GM10266 (cell line): Measurements from ENCODE around the gene ITIH2.

Experiments used
- DNase-seq: peaks from one replicate; pipeline ENCODE4 v3.0.0; 2012; ENCODE audit errors: extremely low spot score
- TF ChIP-seq, protein P1 (sequence below): IDR thresholded peaks from 2 replicates; pipeline ENCODE4 v1.5.1; 2012; ENCODE audit warnings: mild to moderate bottlenecking, low read depth; ENCODE audit not compliant: control insufficient read depth, insufficient read depth; ENCODE audit errors: missing control alignments

ITIH2 gene

DNA sequence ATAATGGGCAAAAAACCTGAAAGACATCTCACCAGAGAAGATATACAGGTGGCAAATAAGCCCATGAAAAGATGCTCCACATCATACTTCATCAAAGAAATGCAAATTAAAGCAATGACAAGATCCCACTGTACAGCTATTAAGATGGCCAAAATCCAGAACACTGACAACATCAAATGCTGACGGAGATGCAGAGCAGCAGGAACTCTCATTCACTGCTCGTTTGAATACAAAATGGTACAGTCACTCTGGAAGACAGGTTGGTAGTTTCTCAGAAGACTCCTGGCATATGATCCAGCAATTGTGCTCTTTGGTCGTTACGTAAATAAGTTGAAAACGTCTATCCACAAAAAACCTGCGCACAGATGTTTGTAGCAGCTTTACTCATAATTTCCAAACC is 49.1 kb downstream of the ITIH2 start:
- TF ChIP-seq, protein P1, sequence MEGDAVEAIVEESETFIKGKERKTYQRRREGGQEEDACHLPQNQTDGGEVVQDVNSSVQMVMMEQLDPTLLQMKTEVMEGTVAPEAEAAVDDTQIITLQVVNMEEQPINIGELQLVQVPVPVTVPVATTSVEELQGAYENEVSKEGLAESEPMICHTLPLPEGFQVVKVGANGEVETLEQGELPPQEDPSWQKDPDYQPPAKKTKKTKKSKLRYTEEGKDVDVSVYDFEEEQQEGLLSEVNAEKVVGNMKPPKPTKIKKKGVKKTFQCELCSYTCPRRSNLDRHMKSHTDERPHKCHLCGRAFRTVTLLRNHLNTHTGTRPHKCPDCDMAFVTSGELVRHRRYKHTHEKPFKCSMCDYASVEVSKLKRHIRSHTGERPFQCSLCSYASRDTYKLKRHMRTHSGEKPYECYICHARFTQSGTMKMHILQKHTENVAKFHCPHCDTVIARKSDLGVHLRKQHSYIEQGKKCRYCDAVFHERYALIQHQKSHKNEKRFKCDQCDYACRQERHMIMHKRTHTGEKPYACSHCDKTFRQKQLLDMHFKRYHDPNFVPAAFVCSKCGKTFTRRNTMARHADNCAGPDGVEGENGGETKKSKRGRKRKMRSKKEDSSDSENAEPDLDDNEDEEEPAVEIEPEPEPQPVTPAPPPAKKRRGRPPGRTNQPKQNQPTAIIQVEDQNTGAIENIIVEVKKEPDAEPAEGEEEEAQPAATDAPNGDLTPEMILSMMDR: no peak
- DNase-seq: no peak

GRCh38 chr10:7755103-7755502 is 52.0 kb downstream of the ITIH2 start:
- TF ChIP-seq, protein P1: no peak
- no peak for DNase-seq

DNA sequence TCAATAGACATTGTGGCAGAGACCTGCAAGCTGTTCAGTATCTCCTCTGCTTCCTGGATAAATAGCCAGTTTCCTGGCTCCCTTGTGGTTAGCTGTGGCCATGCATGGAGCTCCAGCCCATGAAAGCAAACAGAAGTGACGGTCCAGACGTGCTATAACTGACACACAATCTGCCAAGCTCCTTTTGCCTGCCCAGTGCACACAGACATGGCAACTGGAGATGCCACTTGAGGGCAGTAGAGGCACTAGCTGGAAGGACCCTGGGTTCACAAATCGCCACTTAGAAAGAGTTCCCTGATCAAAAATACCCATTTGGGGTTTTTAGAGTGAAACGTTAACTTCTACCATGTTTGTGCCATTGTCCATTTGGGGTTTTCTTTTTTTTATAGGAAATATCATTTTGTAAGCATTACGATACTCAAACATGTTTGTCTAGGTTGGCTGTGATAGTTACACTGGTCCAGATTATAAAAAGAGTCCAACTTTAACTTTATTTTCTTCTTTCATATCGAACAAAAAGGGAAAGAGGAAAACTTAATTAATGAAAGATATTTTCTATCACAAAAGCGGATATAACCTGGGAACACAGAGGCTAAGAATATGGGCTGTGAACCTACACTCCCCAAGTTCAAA is 53.4 kb downstream of the ITIH2 start:
- peak; percentile 19 for DNase-seq
- TF ChIP-seq, protein P1: peak; percentile 55

DNA sequence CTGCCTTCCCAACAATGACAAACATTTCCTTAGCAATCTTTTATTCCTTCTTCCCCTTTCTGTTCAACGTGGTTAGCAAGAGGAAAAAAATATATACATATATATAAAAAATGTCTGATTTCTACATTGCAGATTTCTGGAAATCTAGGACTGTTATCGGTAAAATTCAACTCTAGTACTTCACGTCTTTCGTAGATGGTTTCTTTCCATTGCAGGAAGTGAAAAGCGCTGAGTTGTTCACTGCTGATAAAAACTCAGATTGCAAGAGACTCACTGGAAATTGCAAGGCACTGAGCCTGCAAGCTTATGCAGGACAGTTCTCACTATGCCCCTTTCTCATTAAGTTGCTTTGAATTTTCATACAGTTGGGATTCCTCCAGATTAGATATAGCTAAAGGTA is 60.8 kb downstream of the ITIH2 start:
- TF ChIP-seq, protein P1: no peak
- DNase-seq: no peak

DNA sequence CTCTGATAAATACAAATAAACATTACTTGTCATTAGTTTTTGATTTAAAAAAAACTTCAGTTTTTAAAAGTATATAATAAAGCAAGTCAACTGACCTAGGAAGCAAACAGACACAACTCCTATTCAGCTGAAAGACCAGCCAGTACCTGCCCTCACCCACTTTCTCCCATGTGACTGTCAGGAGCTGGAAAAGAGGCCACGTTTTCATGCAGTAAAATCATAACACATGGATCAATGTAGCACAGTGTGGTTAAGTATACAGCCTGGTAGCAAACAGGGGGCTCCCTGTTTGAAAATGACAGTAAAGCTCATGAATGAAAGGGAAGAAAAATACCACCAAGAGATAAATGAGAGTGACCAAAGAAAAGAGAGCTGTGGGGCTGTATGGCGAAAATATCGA is 63.1 kb downstream of the ITIH2 start:
- TF ChIP-seq, protein P1: no peak
- DNase-seq: no peak

DNA sequence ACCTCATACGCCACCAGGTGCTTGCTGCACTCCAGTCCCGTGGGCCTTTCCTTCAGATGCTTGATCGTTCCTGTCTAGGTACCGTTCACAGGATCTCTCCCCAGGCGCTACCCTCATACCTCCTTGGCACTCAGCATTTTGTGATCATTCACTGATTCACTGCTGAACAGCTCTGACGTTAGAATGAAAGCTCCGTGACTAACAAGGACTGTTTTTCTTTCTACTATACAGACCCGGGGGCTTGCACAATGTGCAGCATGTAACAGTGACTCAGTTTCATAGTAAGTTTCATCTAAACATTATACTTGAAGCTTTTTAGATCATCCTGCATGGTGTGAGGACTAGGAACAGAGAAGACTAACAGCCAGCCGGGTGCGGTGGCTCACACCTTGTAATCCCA is 64.1 kb downstream of the ITIH2 start:
- TF ChIP-seq, protein P1: no peak
- DNase-seq: no peak

- TF ChIP-seq, protein P1: no peak
- no peak for DNase-seq
These were observed 65.3 kb downstream of the ITIH2 start for GRCh38 chr10:7768417-7768816.
